Coronary artery (tissue), 2 donors: ENCODE data around the gene CLDN16.

Source experiments
- DNase-seq: peaks from one replicate; pipeline ENCODE4 v3.0.0-alpha.2; 2017; ENCODE audit warnings: low spot score
- H3K27ac ChIP-seq, 2 donors: fragments of 200-600 bp; sonication (generic); one replicate each; pipeline ENCODE4 v1.5.1; 2016 to 2019
- H3K4me3 ChIP-seq: fragments of 200-600 bp; sonication (generic); 2 replicates; pipeline ENCODE4 v1.5.1; 2016; ENCODE audit warnings: mild to moderate bottlenecking, moderate library complexity
- CTCF ChIP-seq: fragments of 200-600 bp; sonication (generic); IDR thresholded peaks from one replicate; pipeline ENCODE4 v1.5.1; 2019; ENCODE audit warnings: antibody characterized with exemption

CLDN16 gene

GRCh38 chr3:190432216-190432615 is 44.3 kb downstream of the CLDN16 start:
- Histone ChIP-seq H3K4me3 (no peak overlapping the region), H3K27ac (no peak overlapping the region)
- no peak for DNase-seq
- no peak for TF ChIP-seq CTCF

GRCh38 chr3:190433626-190434025 is 45.7 kb downstream of the CLDN16 start:
- no peak for TF ChIP-seq CTCF
- DNase-seq: no peak
- H3K27ac ChIP-seq: no peak overlapping the region
- no peak overlapping the region for H3K4me3 ChIP-seq

GRCh38 chr3:190435618-190436017 is 47.7 kb downstream of the CLDN16 start:
- H3K4me3 ChIP-seq: no peak overlapping the region

GRCh38 chr3:190436331-190436730 is 48.4 kb downstream of the CLDN16 start:
- H3K27ac ChIP-seq: no peak overlapping the region
- no peak overlapping the region for H3K4me3 ChIP-seq
- no peak for DNase-seq
- no peak for TF ChIP-seq CTCF

More at GRCh38 chr3:190435618-190436017, 47.7 kb downstream of the CLDN16 start:
- no peak overlapping the region for H3K27ac ChIP-seq
- TF ChIP-seq CTCF: no peak
- no peak for DNase-seq

DNA sequence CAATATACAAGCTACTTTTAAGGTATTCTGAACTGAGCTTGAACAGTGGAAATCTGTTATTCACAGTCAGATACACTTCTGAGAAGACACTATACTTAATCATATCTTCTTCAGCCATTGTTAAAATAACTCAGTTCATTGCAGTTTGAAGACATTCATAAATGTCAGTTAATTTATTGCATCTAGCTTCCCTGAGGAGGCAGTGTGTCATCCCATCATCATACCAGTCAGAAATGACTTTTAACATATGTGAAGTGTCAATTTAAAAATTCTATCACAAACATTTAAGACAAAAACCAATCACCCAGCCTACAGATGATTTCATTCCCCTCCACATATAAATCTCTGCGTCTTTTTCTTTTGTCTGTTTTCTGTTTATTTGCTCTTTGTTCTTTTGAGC is 54.3 kb downstream of the CLDN16 start:
- Histone ChIP-seq H3K27ac (no peak overlapping the region), H3K4me3 (no peak overlapping the region)
- no peak for TF ChIP-seq CTCF
- no peak for DNase-seq

GRCh38 chr3:190443257-190443656 is 55.3 kb downstream of the CLDN16 start:
- DNase-seq: no peak
- Histone ChIP-seq H3K27ac (no peak overlapping the region), H3K4me3 (no peak overlapping the region)
- no peak for TF ChIP-seq CTCF

- Histone ChIP-seq H3K27ac (no peak overlapping the region), H3K4me3 (no peak overlapping the region)
- no peak for TF ChIP-seq CTCF
- DNase-seq: no peak
Observed at GRCh38 chr3:190444006-190444405, 56.0 kb downstream of the CLDN16 start.
